HG03460 (cell line): ENCODE data around the gene EXOC4.
"Not testable (repeated sequence)": the region's sequence is repeated elsewhere in the genome, so short reads cannot be mapped to it uniquely, and the experiment has no call there.

Source experiments
- ATAC-seq: cut with Tn5 transposase; IDR thresholded peaks from one replicate; pipeline ENCODE4 v1.9.1; 2021; ENCODE audit not compliant: unreplicated experiment

EXOC4 gene

GRCh38 chr7:133906553-133906952 lies 653.7 kb downstream of the EXOC4 start:
- ATAC-seq, result not testable (repeated sequence)

- ATAC-seq, result no peak
Measured at GRCh38 chr7:133910761-133911160, 657.9 kb downstream of the EXOC4 start.

- no peak for ATAC-seq
Measured at GRCh38 chr7:133911724-133912123, 658.8 kb downstream of the EXOC4 start.

GRCh38 chr7:133912916-133913697 lies 660.2 kb downstream of the EXOC4 start:
- no peak for ATAC-seq

- no peak for ATAC-seq
Measured at GRCh38 chr7:133916621-133917020, 663.7 kb downstream of the EXOC4 start.

- no peak for ATAC-seq
Measured at GRCh38 chr7:133919810-133920209, 666.9 kb downstream of the EXOC4 start.

- no peak for ATAC-seq
Measured at GRCh38 chr7:133921635-133922182, 668.8 kb downstream of the EXOC4 start.

- ATAC-seq, result no peak
Measured at GRCh38 chr7:133923974-133924373, 671.1 kb downstream of the EXOC4 start.

- ATAC-seq, result no peak
Measured at GRCh38 chr7:133931053-133931452, 678.2 kb downstream of the EXOC4 start.

- no peak for ATAC-seq
Measured at GRCh38 chr7:133932591-133932990, 679.7 kb downstream of the EXOC4 start.

GRCh38 chr7:133934262-133934976 lies 681.5 kb downstream of the EXOC4 start:
- ATAC-seq, result no peak

- ATAC-seq, result no peak
Measured at GRCh38 chr7:133934977-133935330, 682.1 kb downstream of the EXOC4 start.

- ATAC-seq, result no peak
Measured at GRCh38 chr7:133936074-133936473, 683.2 kb downstream of the EXOC4 start.

GRCh38 chr7:133937786-133938185 lies 684.9 kb downstream of the EXOC4 start:
- no peak for ATAC-seq

GRCh38 chr7:133940368-133940767 lies 687.5 kb downstream of the EXOC4 start:
- no peak for ATAC-seq

GRCh38 chr7:133941496-133941895 lies 688.6 kb downstream of the EXOC4 start:
- ATAC-seq, result no peak

GRCh38 chr7:133945497-133945896 lies 692.6 kb downstream of the EXOC4 start:
- ATAC-seq, result no peak

GRCh38 chr7:133947458-133948254 lies 694.8 kb downstream of the EXOC4 start:
- ATAC-seq, result no peak

- ATAC-seq, result no peak
Measured at GRCh38 chr7:133948588-133948987, 695.7 kb downstream of the EXOC4 start.

GRCh38 chr7:133950855-133951254 lies 698.0 kb downstream of the EXOC4 start:
- ATAC-seq, result no peak

GRCh38 chr7:133955208-133955607 lies 702.3 kb downstream of the EXOC4 start:
- ATAC-seq, result no peak
